Fibroblast of lung (primary cell): Measurements from ENCODE around the gene AKTIP. TPM values are rescaled to one million over a fixed set of nuclear protein-coding genes. Genes with fewer than 3 reads are reported as not detected.
"Not testable (repeated sequence)": the region's sequence is repeated elsewhere in the genome, so short reads cannot be mapped to it uniquely, and the experiment has no call there.

ENCODE experiments used
- DNase-seq, 2 donors: peaks; one replicate each; pipeline versions ENCODE4 v3.0.0 to v3.0.0-alpha.2; 2010; ENCODE audit warnings: low read depth in 2 of 2
- H2AFZ ChIP-seq: 2 replicates; pipeline ENCODE4 v1.5.1; 2012; ENCODE audit warnings: low read length, control low read depth, inconsistent platforms
- H3K27ac ChIP-seq: 2 replicates; pipeline ENCODE4 v1.5.1; 2011; ENCODE audit warnings: low read length, control low read depth; ENCODE audit not compliant: insufficient read depth
- H3K27me3 ChIP-seq: 2 replicates; pipeline ENCODE4 v1.5.1; 2011; ENCODE audit warnings: mild to moderate bottlenecking, low read length; ENCODE audit not compliant: control insufficient read depth, insufficient read depth
- H3K36me3 ChIP-seq: 2 replicates; pipeline ENCODE4 v1.5.1; 2011; ENCODE audit warnings: low read length; ENCODE audit not compliant: control insufficient read depth, insufficient read depth
- H3K4me1 ChIP-seq: 2 replicates; pipeline ENCODE4 v1.5.1; 2011; ENCODE audit warnings: low read length; ENCODE audit not compliant: control insufficient read depth, insufficient read depth; ENCODE audit errors: extremely low read depth
- H3K4me2 ChIP-seq: 2 replicates; pipeline ENCODE4 v1.5.1; 2011; ENCODE audit warnings: low read length, control low read depth; ENCODE audit not compliant: insufficient read depth; ENCODE audit errors: extremely low read depth
- H3K4me3 ChIP-seq, 4 experiments: fragments of 200-600 bp in 1 of 4; sonication (generic) in 1 of 4; replicated peaks in 1 of 4; 2 replicates each; pipeline ENCODE4 v1.5.1; 2011 to 2016; ENCODE audit warnings: low read length in 4 of 4, low read depth in 3 of 4, mild to moderate bottlenecking in 3 of 4, control low read depth in 2 of 4, inconsistent platforms in 1 of 4, mixed read lengths in 1 of 4; ENCODE audit not compliant: insufficient read depth in 1 of 4; ENCODE audit errors: control extremely low read depth in 1 of 4
- H3K79me2 ChIP-seq: 2 replicates; pipeline ENCODE4 v1.5.1; 2012; ENCODE audit warnings: mild to moderate bottlenecking, low read length, inconsistent platforms; ENCODE audit not compliant: control insufficient read depth, insufficient read depth
- H3K9ac ChIP-seq: 2 replicates; pipeline ENCODE4 v1.5.1; 2011; ENCODE audit warnings: mild to moderate bottlenecking, low read length, control low read depth; ENCODE audit not compliant: insufficient read depth
- H3K9me3 ChIP-seq: 2 replicates; pipeline ENCODE4 v1.5.1; 2012; ENCODE audit warnings: low read depth, low read length; ENCODE audit not compliant: control insufficient read depth, insufficient read depth
- H4K20me1 ChIP-seq: 2 replicates; pipeline ENCODE4 v1.5.1; 2011; ENCODE audit warnings: low read length; ENCODE audit not compliant: control insufficient read depth, insufficient read depth; ENCODE audit errors: extremely low read depth
- CTCF ChIP-seq, 2 donors: IDR thresholded peaks in 1 of 2; conservative IDR thresholded peaks in 1 of 2; 1 replicate in 1 of 2; 2 replicates in 1 of 2; pipeline ENCODE4 v1.5.1; 2011 to 2012; ENCODE audit warnings: low read length in 2 of 2, control low read depth in 1 of 2, inconsistent platforms in 1 of 2, low read depth in 1 of 2, mild to moderate bottlenecking in 1 of 2
- EZH2 ChIP-seq: IDR thresholded peaks from 2 replicates; pipeline ENCODE4 v1.5.1; 2012; ENCODE audit warnings: low read length, control low read depth, mild to moderate bottlenecking; ENCODE audit errors: missing control alignments
- polyA plus RNA-seq, 2 donors: library from polyadenylated mRNA; depleted of rRNA in 1 of 2; stranded (reverse) in 1 of 2; unstranded in 1 of 2; fragments of >200 nt; gene quantifications; 2 replicates each; pipeline ENCODE4 v1.2.1, GENCODE V29; 2011 to 2012; ENCODE audit warnings: missing spikeins in 1 of 2
- total RNA-seq: library from RNA; depleted of rRNA; stranded (reverse); fragments of >200 nt; gene quantifications from 2 replicates; pipeline ENCODE4 v1.2.1, GENCODE V29; 2014

Gene AKTIP
- total and polyA plus RNA-seq, 2 donors (not counting 1 experiment from before 2014, with no cell fraction given), result 21.3 to 28.0 TPM

DNA sequence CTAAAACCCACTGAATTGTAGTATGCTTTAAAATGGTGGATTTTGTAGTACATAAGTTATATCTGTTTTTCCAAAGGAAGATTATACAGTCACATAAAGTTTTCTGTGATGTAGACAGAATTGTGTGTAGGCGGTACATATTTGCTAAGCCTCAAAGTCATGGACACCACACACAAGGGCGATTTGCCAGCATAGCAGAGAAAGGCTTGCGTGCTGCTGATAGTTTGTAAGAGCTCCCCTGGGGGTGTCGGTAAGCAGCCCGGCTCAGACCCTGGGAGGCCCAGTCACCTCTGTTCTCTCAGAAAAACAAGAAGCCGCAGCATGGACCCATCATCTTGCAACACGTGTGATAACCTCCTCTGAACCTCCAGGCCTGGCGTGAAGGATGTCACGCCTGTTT is 38.3 kb upstream of the AKTIP start:
- DNase-seq, result peak in 1 of 2 donors; percentile 45
- H3K4me1 ChIP-seq, result no peaks in the 10 kb centered on the region
- H3K27ac ChIP-seq, result no peak overlapping the region

GRCh38 chr16:53539759-53540718 is 37.0 kb upstream of the AKTIP start:
- H3K27me3 ChIP-seq, H3K79me2 ChIP-seq, H3K9me3 ChIP-seq, H3K27ac ChIP-seq, DNase-seq, H2AFZ ChIP-seq, H4K20me1 ChIP-seq, H3K4me1 ChIP-seq, H3K4me3 ChIP-seq, H3K9ac ChIP-seq, H3K36me3 ChIP-seq, H3K4me2 ChIP-seq: not testable (repeated sequence)

More for the DNA sequence above, 38.3 kb upstream of the AKTIP start:
- Histone ChIP-seq H3K79me2 (no peaks in the 10 kb centered on the region), H3K4me3 (no peak overlapping the region), H3K36me3 (no peaks in the 10 kb centered on the region), H4K20me1 (no peaks in the 10 kb centered on the region), H3K27me3 (no peaks in the 10 kb centered on the region), H3K9me3 (no peaks in the 10 kb centered on the region), H3K9ac (no peak overlapping the region), H2AFZ (no peak overlapping the region), H3K4me2 (no peak overlapping the region)
- TF ChIP-seq CTCF (conservative IDR thresholded peaks at IDR 0.05 in 1 of 2, IDR thresholded peaks at IDR 0.05 in 1 of 2; ENCODE audit: low read depth in 1 of 2, low read length in 2 of 2) (no peak), EZH2 (no peak)

- H2AFZ ChIP-seq, H3K27ac ChIP-seq, H3K36me3 ChIP-seq, H3K79me2 ChIP-seq, H3K4me3 ChIP-seq, H3K4me2 ChIP-seq, DNase-seq, H4K20me1 ChIP-seq, H3K9ac ChIP-seq, H3K27me3 ChIP-seq, H3K4me1 ChIP-seq, H3K9me3 ChIP-seq: not testable (repeated sequence)
These were observed 36.3 kb upstream of the AKTIP start for GRCh38 chr16:53539346-53539745.

DNA sequence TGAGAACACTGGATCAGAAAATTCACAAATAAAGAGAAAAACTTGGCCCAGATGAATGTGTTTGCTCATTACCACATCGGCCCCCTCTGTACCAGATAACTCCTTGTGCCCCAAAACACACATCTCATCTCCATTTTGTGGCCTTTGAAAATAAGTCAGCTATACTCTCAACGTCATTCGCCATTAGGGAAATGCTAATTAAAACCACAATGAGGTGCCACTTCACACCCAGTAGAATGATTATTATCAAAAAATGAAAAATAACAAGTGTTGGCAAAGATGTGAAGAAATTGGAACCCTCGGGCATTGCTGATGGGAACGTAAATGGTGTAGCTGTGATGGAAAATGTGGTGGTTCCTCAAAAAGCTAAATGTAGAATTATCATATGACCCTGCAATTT is 34.6 kb upstream of the AKTIP start:
- H3K9me3 ChIP-seq, result no peaks in the 10 kb centered on the region
- no peaks in the 10 kb centered on the region for H3K4me1 ChIP-seq
- H3K27me3 ChIP-seq, result no peaks in the 10 kb centered on the region
- H2AFZ ChIP-seq, result no peak overlapping the region
- no peak overlapping the region for H3K27ac ChIP-seq
- DNase-seq, result no peak
- no peaks in the 10 kb centered on the region for H3K79me2 ChIP-seq
- no peaks in the 10 kb centered on the region for H3K36me3 ChIP-seq
- no peak overlapping the region for H3K4me2 ChIP-seq
- H4K20me1 ChIP-seq, result no peaks in the 10 kb centered on the region
- TF ChIP-seq EZH2, result no peak
- TF ChIP-seq CTCF (conservative IDR thresholded peaks at IDR 0.05 in 1 of 2, IDR thresholded peaks at IDR 0.05 in 1 of 2; ENCODE audit: low read depth in 1 of 2, low read length in 2 of 2), result no peak
- no peak overlapping the region for H3K9ac ChIP-seq
- no peak overlapping the region for H3K4me3 ChIP-seq
